ENCODE results near the gene RNASE12. TPM values are rescaled to one million over a fixed set of nuclear protein-coding genes. Genes with fewer than 3 reads are reported as not detected.

The RNASE12 gene
- total RNA-seq, 2 donors from 2014 or later: not detected

GRCh38 chr14:20617138-20618003 lies 26.2 kb upstream of the RNASE12 start:
- Histone ChIP-seq H3K27me3 (ENCODE audit: control insufficient read depth, insufficient read depth, low read length, poor library complexity, severe bottlenecking) (no peaks in the 10 kb centered on the region), H3K4me1 (ENCODE audit: control insufficient read depth, insufficient read depth, low read length) (no peaks in the 10 kb centered on the region), H3K27ac (ENCODE audit: low read depth, low read length) (no peak overlapping the region), H3K4me3 (ENCODE audit: low read length) (no peak overlapping the region), H3K9ac (ENCODE audit: extremely low read depth, low read length, poor library complexity, severe bottlenecking) (no peak overlapping the region), H3K36me3 (ENCODE audit: control insufficient read depth, insufficient read depth, low read length) (no peaks in the 10 kb centered on the region), H3K9me3 (ENCODE audit: control insufficient read depth, low read length) (no peaks in the 10 kb centered on the region)
- no peaks in the 10 kb centered on the region for H3K36me3 Mint-ChIP-seq (ENCODE audit: low read depth)
- H3K4me3 Mint-ChIP-seq: no peak overlapping the region
- H3K27me3 Mint-ChIP-seq (ENCODE audit: insufficient read depth): peaks cover 4% of the 10 kb centered on the region
- TF ChIP-seq, protein P1, sequence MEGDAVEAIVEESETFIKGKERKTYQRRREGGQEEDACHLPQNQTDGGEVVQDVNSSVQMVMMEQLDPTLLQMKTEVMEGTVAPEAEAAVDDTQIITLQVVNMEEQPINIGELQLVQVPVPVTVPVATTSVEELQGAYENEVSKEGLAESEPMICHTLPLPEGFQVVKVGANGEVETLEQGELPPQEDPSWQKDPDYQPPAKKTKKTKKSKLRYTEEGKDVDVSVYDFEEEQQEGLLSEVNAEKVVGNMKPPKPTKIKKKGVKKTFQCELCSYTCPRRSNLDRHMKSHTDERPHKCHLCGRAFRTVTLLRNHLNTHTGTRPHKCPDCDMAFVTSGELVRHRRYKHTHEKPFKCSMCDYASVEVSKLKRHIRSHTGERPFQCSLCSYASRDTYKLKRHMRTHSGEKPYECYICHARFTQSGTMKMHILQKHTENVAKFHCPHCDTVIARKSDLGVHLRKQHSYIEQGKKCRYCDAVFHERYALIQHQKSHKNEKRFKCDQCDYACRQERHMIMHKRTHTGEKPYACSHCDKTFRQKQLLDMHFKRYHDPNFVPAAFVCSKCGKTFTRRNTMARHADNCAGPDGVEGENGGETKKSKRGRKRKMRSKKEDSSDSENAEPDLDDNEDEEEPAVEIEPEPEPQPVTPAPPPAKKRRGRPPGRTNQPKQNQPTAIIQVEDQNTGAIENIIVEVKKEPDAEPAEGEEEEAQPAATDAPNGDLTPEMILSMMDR (conservative IDR thresholded peaks at IDR 0.05): no peak
- WGBS, 2 experiments (ENCODE audit: insufficient coverage in 1 of 2, insufficient read length in 1 of 2): 93 to 97% methylated on average over 8 to 12 of the region's 12 CpGs
- no peak for DNase-seq
- peaks cover 13% of the 10 kb centered on the region for H3K4me1 Mint-ChIP-seq
- H3K9me3 Mint-ChIP-seq: no peaks in the 10 kb centered on the region
- no peak overlapping the region for H3K27ac Mint-ChIP-seq

GRCh38 chr14:20615996-20616395 lies 24.8 kb upstream of the RNASE12 start:
- Mint-ChIP-seq H3K4me3 (no peak overlapping the region), H3K9me3 (no peaks in the 10 kb centered on the region), H3K27ac (no peak overlapping the region), H3K36me3 (ENCODE audit: low read depth) (no peaks in the 10 kb centered on the region), H3K4me1 (peaks cover 13% of the 10 kb centered on the region), H3K27me3 (ENCODE audit: insufficient read depth) (no peaks in the 10 kb centered on the region)
- WGBS, 2 experiments (ENCODE audit: insufficient coverage in 1 of 2, insufficient read length in 1 of 2): 96 to 100% methylated on average over 5 of the region's 5 CpGs
- Histone ChIP-seq H3K9me3 (ENCODE audit: control insufficient read depth, low read length) (no peaks in the 10 kb centered on the region), H3K9ac (ENCODE audit: extremely low read depth, low read length, poor library complexity, severe bottlenecking) (no peak overlapping the region), H3K36me3 (ENCODE audit: control insufficient read depth, insufficient read depth, low read length) (no peaks in the 10 kb centered on the region), H3K4me3 (ENCODE audit: low read length) (no peak overlapping the region), H3K4me1 (ENCODE audit: control insufficient read depth, insufficient read depth, low read length) (no peaks in the 10 kb centered on the region), H3K27ac (ENCODE audit: low read depth, low read length) (no peak overlapping the region), H3K27me3 (ENCODE audit: control insufficient read depth, insufficient read depth, low read length, poor library complexity, severe bottlenecking) (no peaks in the 10 kb centered on the region)
- no peak for DNase-seq
- TF ChIP-seq, protein P1 (conservative IDR thresholded peaks at IDR 0.05): no peak

DNA sequence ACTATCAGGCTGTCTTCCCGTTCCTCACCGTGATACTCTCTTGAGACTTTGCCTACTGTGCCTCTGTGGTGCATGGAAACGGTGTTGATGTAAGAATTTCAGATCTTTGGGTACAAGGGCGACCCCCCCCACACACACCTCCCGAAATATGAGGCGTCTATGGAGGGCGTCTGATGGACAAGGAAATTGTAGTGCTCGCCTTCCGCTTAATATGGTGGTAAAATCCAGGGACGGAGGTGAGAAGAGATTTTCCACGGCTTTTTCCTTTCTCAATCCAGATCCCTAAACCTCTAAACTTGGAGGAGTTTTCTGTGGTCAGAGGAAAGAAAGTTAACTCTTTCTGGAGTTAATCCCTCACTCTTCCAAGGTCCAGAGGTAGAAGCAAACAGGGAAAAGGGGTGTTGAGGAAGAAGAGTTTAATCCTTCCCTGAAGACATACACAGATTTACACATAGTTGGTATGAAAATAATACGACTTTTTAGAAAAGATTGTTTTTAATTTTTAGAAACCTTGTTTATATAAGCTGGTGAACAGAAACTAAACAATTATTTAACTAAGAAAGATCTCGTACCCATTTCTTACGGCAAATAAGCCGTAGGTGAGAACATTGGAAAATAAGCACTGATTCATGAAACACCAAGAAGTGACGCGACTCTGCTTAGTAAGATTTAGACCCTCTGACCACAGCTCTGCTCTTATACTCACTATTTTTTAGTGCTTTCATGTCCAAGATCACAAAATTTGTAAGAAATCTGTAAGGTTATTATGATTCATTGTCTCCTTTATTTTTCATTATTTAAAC lies 23.1 kb upstream of the RNASE12 start:
- TF ChIP-seq, protein P1 (conservative IDR thresholded peaks at IDR 0.05): no peak
- H3K36me3 Mint-ChIP-seq (ENCODE audit: low read depth): no peaks in the 10 kb centered on the region
- H3K27ac ChIP-seq (ENCODE audit: low read depth, low read length): no peak overlapping the region
- peak; percentile 80 for DNase-seq
- WGBS, 2 experiments (ENCODE audit: insufficient coverage in 1 of 2, insufficient read length in 1 of 2): 27 to 79% methylated on average over 5 to 14 of the region's 17 CpGs
- peak overlapping the region; percentile 48 for H3K9ac ChIP-seq (ENCODE audit: extremely low read depth, low read length, poor library complexity, severe bottlenecking)
- H3K27me3 ChIP-seq (ENCODE audit: control insufficient read depth, insufficient read depth, low read length, poor library complexity, severe bottlenecking): no peaks in the 10 kb centered on the region
- no peak overlapping the region for H3K4me3 Mint-ChIP-seq
- no peaks in the 10 kb centered on the region for H3K36me3 ChIP-seq (ENCODE audit: control insufficient read depth, insufficient read depth, low read length)
- no peaks in the 10 kb centered on the region for H3K4me1 ChIP-seq (ENCODE audit: control insufficient read depth, insufficient read depth, low read length)
- no peak overlapping the region for H3K27ac Mint-ChIP-seq
- peak overlapping the region; percentile 92 for H3K4me3 ChIP-seq (ENCODE audit: low read length)
- H3K27me3 Mint-ChIP-seq (ENCODE audit: insufficient read depth): no peaks in the 10 kb centered on the region
- peaks cover 13% of the 10 kb centered on the region for H3K4me1 Mint-ChIP-seq
- no peaks in the 10 kb centered on the region for H3K9me3 Mint-ChIP-seq
- H3K9me3 ChIP-seq (ENCODE audit: control insufficient read depth, low read length): no peaks in the 10 kb centered on the region

Measured in endodermal cell (in vitro differentiated cells).